Adrenal gland (tissue), 5 donors: ENCODE results near the gene SECTM1.

ENCODE experiments used
- POLR2A ChIP-seq, 2 donors: fragments of 450-650 bp; IDR thresholded peaks; one replicate each; pipeline ENCODE4 v1.6.1; 2017; ENCODE audit warnings: antibody characterized with exemption in 2 of 2, mild to moderate bottlenecking in 2 of 2, moderate library complexity in 1 of 2
- TF ChIP-seq, protein P1 (sequence below), 6 experiments: fragments of 450-650 bp in 4 of 6; fragments of 200-600 bp in 2 of 6; sonication (generic) in 1 of 6; IDR thresholded peaks; 1 replicate in 5 of 6; 2 replicates in 1 of 6; pipeline versions ENCODE4 v1.5.1 to v1.8.0; 2016 to 2021; ENCODE audit warnings: antibody characterized with exemption in 6 of 6, mild to moderate bottlenecking in 2 of 6, moderate library complexity in 1 of 6
- donor health status: DM: no; HTN: no; CAD: no.

- TF ChIP-seq, protein P1, sequence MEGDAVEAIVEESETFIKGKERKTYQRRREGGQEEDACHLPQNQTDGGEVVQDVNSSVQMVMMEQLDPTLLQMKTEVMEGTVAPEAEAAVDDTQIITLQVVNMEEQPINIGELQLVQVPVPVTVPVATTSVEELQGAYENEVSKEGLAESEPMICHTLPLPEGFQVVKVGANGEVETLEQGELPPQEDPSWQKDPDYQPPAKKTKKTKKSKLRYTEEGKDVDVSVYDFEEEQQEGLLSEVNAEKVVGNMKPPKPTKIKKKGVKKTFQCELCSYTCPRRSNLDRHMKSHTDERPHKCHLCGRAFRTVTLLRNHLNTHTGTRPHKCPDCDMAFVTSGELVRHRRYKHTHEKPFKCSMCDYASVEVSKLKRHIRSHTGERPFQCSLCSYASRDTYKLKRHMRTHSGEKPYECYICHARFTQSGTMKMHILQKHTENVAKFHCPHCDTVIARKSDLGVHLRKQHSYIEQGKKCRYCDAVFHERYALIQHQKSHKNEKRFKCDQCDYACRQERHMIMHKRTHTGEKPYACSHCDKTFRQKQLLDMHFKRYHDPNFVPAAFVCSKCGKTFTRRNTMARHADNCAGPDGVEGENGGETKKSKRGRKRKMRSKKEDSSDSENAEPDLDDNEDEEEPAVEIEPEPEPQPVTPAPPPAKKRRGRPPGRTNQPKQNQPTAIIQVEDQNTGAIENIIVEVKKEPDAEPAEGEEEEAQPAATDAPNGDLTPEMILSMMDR (IDR thresholded peaks at IDR 0.05) = no peak
- TF ChIP-seq POLR2A (IDR thresholded peaks at IDR 0.05) = no peak
Observed at GRCh38 chr17:82330322-82331239, 3.0 kb downstream of the SECTM1 start.
